ENCODE results near the gene CDK14.

- TF ChIP-seq CTCF (conservative IDR thresholded peaks at IDR 0.05 in 1 of 2, IDR thresholded peaks at IDR 0.05 in 1 of 2; ENCODE audit: low read depth in 1 of 2, low read length in 2 of 2), result no peak
- TF ChIP-seq EZH2 (IDR thresholded peaks at IDR 0.05; ENCODE audit: low read length, missing control alignments), result no peak
Measured at GRCh38 chr7:90968871-90969270, 372.8 kb downstream of the CDK14 start.

Data from fibroblast of lung (primary cell).